ENCODE results near the gene NFE2L1. TPM values are rescaled to one million over a fixed set of nuclear protein-coding genes. Genes with fewer than 3 reads are reported as not detected.
"Not testable (repeated sequence)": the region's sequence is repeated elsewhere in the genome, so short reads cannot be mapped to it uniquely, and the experiment has no call there.

Gene NFE2L1
- polyA plus RNA-seq, 12 donors = 146 to 376 (median 279) TPM

DNA sequence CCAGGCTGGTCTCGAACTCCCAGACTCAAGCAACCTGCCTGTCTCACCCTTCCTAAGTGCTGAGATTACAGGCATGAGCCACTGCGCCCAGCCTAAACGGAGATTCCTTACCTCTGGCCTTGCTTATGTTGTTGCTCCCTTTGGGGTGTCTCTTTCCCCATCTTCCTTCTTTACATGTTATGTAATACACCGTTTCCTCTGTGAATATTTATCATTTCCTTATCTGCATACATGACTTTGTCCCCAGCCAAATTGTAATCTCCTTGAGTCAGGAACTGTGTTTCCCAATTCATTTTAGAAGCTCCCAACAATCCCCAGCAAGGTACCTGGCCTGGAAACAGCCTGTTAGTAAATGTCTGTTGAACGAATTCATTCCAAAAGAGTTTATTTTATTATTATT, 26.2 kb upstream of the NFE2L1 start:
- DNase-seq = no peak

DNA sequence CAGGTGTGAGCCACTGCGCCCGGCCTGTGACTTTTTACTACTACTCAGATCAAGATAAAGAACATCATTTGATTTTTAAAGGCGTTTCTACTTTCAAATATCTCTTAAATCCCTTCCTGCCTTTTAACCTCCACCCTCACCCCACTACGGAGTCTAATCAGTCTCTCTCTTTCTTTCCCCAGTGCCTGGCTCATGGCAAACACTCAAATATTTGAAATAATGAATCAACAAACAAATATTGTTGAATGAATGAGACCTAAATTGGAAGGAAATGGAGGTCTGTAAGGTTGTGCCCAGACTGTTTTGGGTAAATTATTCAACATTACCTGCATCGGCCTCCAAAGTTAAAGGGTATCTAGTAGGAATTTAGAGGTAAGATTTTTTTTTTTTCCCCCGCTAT, 25.3 kb upstream of the NFE2L1 start:
- DNase-seq = no peak

DNA sequence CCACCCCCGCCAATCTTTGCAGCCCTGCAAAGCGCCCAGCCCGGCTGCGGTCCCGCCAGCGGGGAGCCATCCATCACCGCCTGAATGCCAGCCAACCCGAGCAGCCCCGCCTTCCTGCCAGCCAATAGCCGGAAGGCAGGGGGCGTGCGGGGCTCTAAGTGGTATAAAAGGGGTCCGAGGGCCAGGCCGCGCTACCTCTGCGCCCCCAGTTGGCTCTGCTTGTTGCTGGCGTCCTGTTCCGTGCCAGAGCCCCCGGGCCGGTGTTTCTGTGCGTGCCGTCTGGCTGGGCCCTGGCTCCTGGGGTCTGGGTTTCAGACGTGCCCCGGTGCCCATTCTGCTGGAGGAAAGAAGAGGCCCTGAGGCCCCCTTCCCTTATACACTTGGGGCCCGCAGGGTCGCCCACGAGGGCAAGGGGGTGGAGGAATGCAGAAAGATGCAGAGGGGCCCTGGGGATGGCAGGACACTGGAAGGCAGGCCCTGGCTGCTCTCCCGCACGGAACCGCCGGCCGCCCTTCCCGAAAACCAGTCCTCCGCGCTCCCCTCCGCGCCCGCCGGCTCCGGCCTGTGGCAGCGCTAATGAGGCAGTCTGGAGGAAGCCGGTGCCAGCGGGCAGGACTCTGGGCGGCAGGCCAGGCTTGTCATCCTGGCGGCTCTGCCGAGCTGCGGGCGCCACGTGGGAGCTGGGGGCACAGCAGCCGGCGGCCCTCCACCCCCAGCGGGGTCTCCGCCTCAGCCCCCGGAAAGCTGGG, 24.6 kb upstream of the NFE2L1 start:
- peak; percentile 59 for DNase-seq

DNA sequence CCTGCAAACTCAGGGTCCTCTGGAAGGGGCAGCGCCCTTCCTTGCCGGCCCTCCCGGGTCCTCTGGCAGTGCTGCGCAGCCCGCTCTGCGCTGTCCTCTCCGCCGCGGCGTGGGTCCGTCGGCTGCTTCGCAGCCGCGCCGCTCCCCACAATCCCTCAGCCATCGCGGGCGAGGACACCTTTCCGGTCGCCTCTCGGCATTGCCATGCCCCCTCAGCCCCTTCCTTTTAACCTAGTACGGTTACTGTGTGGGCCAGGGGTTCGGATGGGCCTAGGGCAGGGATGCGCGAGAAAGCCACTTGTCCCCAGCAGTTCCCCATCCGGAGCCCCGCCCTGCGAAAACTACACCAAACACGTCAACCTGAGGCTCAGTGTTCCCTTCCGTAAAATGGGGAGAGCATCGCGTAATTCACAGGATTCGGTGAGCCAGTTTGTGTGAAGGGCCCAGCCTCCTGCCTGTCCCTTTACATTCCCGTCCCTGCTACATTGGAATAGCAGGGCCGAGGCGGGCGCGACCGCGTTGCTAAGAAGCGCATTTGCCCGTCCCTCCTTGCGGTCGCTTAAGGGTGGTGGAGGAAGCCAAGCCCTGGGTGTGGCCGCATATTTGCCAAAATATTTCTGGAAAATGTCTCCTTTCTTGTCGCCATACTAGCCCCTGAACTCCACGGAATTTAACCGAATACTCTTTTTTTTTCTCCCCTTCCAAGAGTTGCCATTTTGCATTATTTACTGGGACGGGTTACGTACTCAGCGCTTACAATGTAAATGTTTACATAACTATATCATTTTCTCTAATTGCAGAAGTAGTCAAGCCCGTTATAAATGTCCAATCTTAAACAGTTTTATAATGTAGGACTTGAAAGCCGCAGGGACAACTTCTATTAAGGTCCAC, 23.8 kb upstream of the NFE2L1 start:
- DNase-seq = no peak

DNA sequence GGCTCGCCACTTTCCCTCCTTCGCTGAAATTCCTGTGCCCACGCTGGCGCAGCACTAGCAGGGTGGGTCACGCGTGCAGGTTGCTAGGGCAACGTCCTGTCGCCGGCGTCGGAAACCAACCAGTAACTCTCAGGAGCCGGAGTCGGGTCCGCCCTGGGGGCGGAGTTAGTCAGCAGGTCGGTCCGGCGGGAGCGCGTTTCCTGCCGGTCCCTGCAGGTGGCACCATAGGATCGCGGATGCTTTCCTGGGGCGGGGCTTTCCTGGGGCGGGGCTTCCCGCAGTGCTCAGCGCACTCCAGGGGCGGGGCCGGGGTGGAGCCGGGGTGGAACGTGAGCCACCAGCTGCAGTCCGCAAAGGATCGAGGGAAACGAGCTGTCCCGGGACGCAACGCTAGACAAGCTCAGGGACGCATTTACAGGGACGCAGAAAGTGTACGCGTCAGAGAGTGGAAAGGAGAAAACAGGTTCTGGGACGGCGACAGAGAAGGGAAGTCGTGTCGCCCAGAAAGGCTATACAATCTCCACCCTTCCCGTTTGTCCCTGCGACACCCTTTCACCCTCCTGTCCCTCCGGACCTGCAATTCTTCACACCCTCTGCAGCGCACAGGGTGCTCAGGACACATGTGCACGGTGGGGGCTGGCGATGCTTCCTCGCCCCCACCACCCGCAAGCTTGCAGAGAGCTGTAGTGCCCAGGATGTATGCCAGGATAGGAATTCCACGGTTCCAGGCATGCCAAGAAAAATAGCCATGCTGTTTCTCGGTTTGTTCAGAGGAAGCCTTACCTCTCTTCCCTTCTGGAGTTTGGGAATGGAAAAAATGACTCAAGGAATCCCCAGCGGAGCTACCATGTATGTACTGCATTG, 22.9 kb upstream of the NFE2L1 start:
- DNase-seq = peak; percentile 95

DNA sequence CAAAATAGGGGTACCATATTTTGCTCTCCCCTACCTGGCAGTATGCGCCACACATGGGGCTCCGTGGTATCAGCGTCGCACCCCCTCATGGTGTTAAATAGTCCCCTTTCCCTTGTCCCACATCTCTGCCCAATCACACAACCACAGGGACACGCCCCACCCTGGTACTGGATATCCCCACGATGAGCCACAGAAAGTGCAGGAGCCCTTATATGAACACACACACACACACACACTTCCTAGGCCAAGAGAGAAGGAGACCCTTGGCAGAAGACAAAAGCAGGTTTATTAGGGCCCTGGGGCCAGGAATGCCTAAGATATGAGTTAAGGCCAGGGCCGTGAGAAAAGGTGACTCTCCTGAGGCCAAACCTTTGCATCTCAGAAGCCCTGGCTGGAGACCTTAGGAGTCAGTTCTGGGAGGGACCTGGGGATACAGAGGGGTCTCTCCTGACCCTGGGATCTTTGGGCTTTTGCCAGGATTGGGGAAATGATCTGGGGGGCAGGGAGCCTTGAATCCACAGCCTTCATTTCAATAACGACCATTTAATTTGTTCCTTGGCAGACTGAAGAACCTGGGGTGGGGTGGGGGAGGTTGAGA, 22.2 kb upstream of the NFE2L1 start:
- DNase-seq = no peak

DNA sequence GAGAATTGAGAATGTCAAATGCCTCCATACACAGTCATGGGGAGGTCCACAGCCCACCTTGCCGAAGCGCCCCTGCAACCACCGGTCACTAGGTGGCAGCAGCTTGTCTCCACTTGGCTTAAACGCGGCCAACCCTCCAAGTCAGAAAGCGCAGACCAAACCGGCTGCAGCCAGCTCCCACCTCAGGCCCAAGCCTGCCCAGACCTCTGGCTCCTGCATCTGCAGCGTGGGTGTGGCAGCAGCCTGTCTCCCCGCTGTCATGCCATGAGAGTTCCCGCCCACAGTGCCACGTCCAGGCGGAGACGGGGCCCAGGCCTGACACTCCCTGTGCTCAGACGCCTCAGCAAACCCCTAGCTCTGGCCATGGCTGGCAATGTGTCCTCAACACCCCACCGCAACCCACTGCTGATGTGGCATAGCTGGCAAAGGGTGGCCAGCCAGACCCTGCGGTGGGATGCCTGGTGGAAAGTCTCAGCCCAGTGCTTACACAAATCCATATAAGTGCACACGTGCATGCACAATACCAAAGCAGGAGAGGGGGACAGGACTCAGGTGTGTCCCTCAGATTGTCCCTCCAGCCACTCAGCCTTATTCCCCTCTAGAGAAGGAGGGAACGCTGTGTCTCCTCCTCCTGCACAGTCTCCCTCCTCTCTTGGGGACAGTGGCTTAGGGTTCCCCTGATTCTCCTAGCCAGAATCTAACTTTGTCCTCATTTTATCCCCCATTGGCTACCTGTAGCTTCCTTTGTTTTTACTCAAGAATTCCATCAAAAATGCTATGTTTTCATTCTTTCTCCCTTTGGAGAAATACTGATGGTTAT, 21.4 kb upstream of the NFE2L1 start:
- peak; percentile 91 for DNase-seq

DNA sequence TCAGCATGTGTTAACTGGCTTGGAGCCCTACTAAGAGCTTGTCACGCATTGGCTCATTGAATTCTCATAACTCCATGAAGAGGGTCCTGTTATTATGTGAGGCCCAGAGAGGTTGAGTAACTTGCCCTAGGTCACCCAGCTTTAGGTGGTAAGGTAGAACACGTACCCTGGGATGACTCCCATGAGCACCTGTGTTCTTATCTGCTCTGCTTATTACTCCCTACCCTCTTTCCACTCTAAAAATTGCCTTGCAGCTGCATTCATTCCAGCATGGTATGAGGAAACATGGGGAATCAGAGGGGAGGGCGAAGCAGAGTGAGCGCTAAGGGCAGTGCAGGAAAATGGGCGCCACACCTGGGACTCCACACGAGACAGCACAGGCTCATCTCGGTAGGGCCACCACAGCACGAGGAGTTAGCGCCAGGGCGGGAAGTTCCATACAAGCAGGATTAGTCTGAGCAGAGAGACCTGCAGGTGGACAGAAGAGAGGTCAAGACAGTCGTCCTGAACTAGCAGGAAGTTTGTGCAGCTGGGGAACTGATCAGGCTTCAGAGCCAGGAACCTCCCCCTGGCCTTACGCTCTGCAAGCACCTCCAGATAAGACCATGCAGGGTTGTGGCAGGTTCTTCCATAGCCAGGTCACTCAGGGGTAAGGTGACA, 20.7 kb upstream of the NFE2L1 start:
- no peak for DNase-seq

DNA sequence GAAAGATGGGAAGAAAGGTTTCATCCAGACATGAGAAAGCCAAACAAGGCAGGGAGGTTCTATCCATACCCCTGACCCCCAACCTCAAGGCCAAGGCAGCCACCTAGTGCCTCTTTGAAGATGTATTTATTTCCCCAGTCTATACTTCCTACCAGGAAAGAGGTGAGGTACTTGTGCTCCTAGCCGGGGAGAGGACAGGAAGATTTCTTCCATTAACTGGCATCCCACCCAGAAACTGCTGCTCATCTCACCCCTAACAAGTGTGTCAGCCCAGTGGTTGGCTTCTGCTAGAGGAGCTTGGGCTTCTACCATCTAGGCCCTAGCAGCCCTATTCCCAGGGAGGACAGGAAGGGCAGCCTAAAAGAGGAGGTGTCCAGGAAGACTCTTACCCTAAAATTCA, 19.4 kb upstream of the NFE2L1 start:
- DNase-seq = no peak

DNA sequence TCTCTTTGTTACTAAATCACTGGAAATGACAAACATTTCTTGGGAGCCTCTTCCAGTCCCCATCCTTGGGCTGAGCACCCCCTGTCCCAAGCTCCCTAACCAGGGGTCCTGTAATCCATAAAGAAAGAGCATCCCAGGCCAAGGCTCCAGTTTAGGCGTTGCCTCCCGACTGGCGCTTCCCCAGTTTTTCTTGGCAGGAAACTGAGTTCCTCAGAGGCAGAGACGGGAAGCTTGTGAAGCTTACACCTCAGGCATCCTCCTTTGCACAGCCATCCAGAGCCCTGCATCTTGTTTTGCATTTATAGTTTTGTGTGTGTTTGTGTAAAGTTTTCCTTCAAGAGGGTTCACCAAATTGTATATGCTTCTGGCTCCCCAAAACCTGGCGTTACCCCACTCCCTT, 17.6 kb upstream of the NFE2L1 start:
- DNase-seq = peak; percentile 61

DNA sequence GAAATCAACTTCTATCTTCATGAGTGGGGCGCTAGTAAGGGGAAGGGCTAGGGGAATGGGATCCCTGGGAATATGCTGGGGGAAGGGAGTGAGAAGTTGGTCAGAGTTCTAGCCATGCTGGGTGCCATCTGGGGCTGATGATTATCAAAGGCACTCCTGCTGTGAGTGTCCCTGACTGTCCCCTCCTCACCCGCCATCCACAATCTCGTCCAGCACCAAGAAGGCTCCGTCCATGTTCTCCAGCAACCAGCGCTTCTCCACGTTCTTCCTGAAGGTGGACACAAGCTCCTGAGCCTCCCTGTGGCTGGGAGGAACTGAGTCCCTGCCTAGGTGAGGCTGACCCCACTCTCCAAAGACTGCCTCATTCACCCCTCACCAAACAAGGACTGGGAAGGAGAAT, 16.2 kb upstream of the NFE2L1 start:
- no peak for DNase-seq

DNA sequence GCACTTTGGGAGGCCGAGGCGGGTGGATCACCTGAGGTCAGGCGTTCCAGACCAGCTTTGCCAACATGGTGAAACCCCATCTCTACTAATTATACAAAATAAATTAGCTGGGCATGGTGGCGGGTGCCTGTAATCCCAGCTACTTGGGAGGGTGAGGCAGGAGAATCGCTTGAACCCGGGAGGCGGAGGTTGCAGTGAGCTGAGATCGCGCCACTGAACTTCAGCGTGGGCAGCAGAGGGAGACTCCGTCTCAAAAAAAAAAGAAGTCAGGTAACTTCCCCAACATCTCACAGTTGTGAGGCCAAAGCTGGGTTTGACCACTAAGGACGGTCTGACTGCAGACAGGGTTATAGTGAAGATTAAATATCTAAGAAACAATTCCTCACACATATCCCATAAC, 13.4 kb upstream of the NFE2L1 start:
- DNase-seq = not testable (repeated sequence)

DNA sequence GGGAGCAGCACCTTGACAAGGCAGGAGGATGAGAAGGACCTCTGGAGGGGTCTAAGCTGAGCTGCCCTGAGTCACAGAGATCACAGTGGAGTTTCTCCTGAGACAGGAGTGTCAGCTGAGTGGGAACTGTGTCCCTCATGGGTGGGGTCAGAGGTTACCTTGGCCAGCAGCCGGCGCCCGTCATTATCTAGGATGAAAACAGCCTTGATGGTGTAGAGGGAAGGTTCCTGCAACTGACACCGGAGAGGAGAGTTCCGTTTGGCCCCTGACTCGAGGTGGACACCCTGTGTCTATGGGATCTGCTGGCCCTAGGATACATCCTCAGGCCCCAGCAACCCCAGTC, 11.5 kb upstream of the NFE2L1 start:
- DNase-seq = no peak

DNA sequence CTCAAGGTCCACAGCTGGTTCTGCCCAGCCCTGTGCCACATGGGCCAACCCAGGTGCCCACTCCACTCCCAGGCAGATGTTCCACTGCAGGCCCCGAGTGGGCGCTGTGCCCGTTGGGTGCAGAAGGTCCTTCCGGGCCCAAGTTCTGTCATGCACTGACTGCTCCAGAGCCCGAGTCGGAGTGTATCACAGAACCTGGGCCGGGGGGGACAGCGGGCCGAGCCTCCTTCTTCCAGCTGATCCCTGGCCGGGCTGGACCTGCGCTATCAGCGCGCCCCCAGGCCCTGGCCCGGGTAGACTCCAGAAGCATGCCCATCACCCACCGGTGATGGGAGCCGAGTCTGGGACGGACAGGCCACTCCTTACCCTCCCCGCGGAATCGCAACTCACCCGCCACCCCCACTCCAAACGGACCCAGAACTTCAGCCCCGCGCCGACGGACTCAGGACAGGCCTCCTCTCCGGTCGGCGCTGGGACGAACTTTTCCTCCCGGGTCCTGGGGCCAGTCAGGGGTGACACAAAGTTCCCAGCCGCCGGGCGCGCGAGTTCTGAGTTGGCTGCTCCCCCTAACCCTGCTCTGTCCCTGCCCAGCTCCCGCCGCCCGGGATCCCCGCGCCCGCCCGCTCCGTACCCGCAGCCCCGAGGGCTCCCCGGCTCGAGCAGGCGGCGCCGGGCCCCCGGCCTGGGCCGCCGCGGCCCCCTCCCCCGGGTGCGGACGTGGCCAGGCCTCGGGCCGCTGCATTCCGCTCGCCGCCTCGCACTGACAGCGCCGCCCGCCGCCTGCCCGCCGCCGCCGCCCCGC, 10.9 kb upstream of the NFE2L1 start, which contains the start of gene COPZ2:
Gene COPZ2 (minus strand): TSS at position 762 of the 802 bp plus-strand sequence. CDS start 20 bp downstream, at position 742.
- DNase-seq = no peak

DNA sequence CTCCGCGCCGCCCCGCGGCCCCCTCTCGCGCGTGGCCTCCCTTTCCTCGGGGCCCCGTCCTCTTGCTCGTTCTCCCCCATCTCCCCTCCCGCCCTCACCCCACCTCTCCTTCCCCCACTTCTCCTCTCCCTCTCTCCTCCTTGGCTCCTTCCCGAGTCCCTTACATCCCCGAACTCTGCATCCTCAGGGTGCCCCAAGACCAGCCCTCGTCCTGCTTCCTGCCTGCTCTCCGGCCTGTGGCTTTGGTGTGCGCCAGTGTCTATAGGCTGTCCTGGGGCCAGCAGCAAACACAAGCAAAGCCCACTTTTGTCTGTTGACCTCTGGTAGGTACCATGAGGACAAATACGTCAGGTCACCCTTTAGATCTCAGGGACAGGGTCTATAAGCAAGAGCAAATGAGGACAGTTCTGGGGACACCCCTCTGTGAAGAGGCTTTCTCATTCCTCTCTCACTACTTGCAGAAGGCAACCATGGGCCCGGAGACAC, 10.3 kb upstream of the NFE2L1 start:
- DNase-seq = no peak

DNA sequence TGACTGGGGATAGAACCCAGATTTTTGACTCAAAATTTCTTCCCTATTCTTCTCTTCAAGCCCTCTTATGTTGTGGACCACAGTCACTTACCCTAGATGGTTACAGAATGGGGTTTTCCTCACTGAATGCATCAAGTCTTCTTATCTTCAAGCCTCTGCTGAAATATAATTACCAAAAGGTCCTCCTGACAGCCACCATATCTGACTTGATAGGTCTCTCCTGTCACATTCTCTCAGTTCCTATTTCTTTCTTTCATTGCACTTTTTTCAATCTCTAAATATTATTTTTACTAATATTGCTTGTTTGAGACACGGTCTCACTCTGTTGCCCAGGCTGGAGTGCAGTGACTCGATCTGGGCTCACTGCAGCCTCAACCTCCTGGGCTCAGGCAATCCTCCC, 9.5 kb upstream of the NFE2L1 start:
- DNase-seq = no peak

DNA sequence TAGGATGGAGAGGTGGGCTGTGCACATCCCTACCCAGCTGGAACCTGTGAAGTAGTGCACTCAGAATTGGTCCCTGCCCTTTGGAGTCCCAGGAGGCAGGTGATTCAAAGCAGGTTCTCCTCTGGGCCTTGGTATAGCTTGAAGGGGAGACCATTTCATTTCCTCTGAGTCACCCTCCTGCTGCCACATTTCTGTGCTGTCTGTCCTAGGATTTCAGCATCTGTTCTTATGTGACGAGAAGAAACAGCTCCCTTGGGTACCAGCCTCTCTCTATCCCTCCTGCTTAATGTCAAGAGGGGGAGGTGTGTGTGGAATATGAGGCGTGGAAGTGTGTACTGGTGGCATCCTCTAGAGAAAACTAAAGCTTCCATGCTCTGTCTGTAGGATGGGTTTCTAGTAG, 5.0 kb upstream of the NFE2L1 start:
- no peak for DNase-seq

DNA sequence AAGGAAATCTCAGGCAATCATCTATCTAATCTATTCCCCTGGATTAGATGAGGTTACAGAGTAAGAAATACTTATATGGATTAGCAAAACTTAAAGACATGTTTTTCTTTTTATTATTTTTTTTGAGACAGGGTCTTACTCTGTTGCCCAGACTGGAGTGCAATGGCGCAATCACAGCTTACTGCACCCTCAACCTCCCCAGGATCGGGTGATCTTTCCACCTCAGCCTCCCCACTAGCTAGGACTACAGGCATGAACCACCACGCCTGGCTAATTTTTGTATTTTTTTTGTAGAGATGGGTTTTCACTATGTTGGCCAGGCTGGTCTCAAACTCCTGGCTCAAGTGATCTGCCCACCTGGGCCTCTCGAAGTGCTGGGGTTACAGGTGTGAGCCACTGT, 3.3 kb upstream of the NFE2L1 start:
- DNase-seq = no peak

DNA sequence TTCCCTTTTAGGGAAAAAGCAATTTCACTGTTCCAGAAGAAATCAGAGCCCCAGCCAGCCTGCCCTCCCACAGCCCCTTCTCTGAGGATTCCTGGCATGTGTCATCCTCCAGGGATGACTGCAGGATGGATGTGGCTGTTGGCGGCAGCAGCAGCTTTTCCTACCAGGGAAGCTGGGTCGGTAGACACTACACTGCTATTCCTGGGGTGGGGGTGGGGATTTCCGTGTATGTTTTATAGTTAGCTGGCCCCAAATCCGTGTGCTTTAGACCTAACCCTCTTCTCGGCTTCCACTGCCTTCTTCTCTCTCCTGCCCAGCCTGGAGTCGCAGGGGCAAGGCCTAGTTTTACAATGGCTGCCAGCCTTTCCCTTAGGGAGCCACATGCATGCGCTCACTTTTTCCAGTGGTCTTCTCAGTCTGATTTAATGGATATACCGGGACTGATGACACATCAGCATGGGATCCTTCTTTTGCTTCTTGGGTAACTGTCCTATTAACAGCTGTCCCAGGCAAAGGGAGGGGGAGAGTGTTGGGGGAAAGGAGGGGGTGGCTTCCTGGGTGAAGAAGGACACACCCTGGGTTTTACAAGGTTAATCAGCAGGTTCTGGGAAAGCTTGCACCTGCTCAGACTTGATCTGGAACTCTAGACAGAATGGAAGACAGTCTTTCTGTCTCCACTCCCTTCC, 2.7 kb upstream of the NFE2L1 start:
- peak; percentile 52 for DNase-seq

Data from muscle of arm (tissue), 12 donors.